SK-N-SH treated with all-trans-retinoic acid at 6 μM for 48 hours (cell line): ENCODE results near the gene SYPL1.
A peak's percentile ranks its signal among the peaks of the same experiment; 100 is the strongest.

Source experiments
- ATAC-seq: fragments of 200-7000 bp; cut with Tn5 transposase; 3 replicates; pipeline ENCODE4 v1.9.1; 2020; ENCODE audit warnings: mild to moderate bottlenecking, moderate library complexity
- ARNTL ChIP-seq: fragments of 450-650 bp; formaldehyde crosslinking; IDR thresholded peaks from 2 replicates; pipeline ENCODE4 v1.5.0; 2020; ENCODE audit warnings: low read depth, mild to moderate bottlenecking, moderate library complexity, borderline replicate concordance
- CREB5 ChIP-seq: fragments of 250-450 bp; sonication (Bioruptor Pico); IDR thresholded peaks from 2 replicates; pipeline ENCODE4 v1.5.1; 2020; ENCODE audit warnings: low read depth, mild to moderate bottlenecking, moderate library complexity
- GLIS3 ChIP-seq: fragments of 250-450 bp; sonication (Bioruptor Pico); IDR thresholded peaks from 2 replicates; pipeline ENCODE4 v1.5.0; 2020; ENCODE audit warnings: mild to moderate bottlenecking, moderate library complexity
- OSR1 ChIP-seq: fragments of 250-450 bp; sonication (Bioruptor Pico); IDR thresholded peaks from 2 replicates; pipeline ENCODE4 v1.8.0; 2022; ENCODE audit warnings: moderate library complexity, mild to moderate bottlenecking, inconsistent platforms
- POU6F1 ChIP-seq: fragments of 250-450 bp; sonication (Bioruptor Pico); IDR thresholded peaks from 2 replicates; pipeline ENCODE4 v1.8.0; 2021; ENCODE audit warnings: low read depth, mild to moderate bottlenecking, moderate library complexity, borderline replicate concordance
- RARB ChIP-seq: fragments of 250-450 bp; sonication (Bioruptor Pico); IDR thresholded peaks from 2 replicates; pipeline ENCODE4 v1.8.0; 2021; ENCODE audit warnings: mild to moderate bottlenecking, moderate library complexity
- SNAI2 ChIP-seq: fragments of 250-450 bp; sonication (Bioruptor Pico); IDR thresholded peaks from 2 replicates; pipeline ENCODE4 v1.5.0; 2020; ENCODE audit warnings: mild to moderate bottlenecking, moderate library complexity
- TCF4 ChIP-seq: fragments of 250-450 bp; sonication (Bioruptor Pico); IDR thresholded peaks from 2 replicates; pipeline ENCODE4 v1.8.0; 2021; ENCODE audit warnings: mild to moderate bottlenecking, moderate library complexity, borderline replicate concordance
- TOX ChIP-seq: fragments of 250-450 bp; sonication (Bioruptor Pico); IDR thresholded peaks from 2 replicates; pipeline ENCODE4 v1.8.0; 2021; ENCODE audit warnings: mild to moderate bottlenecking, moderate library complexity, borderline replicate concordance
- TSHZ2 ChIP-seq: fragments of 250-450 bp; sonication (Bioruptor Pico); IDR thresholded peaks from 2 replicates; pipeline ENCODE4 v1.5.0; 2020; ENCODE audit warnings: mild to moderate bottlenecking, moderate library complexity
- ZC3H10 ChIP-seq: fragments of 250-450 bp; sonication (Bioruptor Pico); IDR thresholded peaks from 2 replicates; pipeline ENCODE4 v1.5.1; 2021; ENCODE audit warnings: mild to moderate bottlenecking, moderate library complexity
- ZFP3 ChIP-seq: fragments of 250-450 bp; sonication (Bioruptor Pico); IDR thresholded peaks from 2 replicates; pipeline ENCODE4 v1.5.0; 2020; ENCODE audit warnings: mild to moderate bottlenecking, moderate library complexity
- ZFP30 ChIP-seq: fragments of 450-650 bp; formaldehyde crosslinking; IDR thresholded peaks from 2 replicates; pipeline ENCODE4 v1.5.0; 2022; ENCODE audit warnings: mild to moderate bottlenecking, moderate library complexity
- ZNF565 ChIP-seq: fragments of 450-650 bp; formaldehyde crosslinking; conservative IDR thresholded peaks from 2 replicates; pipeline ENCODE4 v1.5.0; 2020; ENCODE audit warnings: low read depth, mild to moderate bottlenecking, moderate library complexity
- ZNF70 ChIP-seq: fragments of 450-650 bp; formaldehyde crosslinking; IDR thresholded peaks from 2 replicates; pipeline ENCODE4 v1.5.0; 2020; ENCODE audit warnings: mild to moderate bottlenecking, moderate library complexity

Gene SYPL1

GRCh38 chr7:106111655-106112117, 426 bp downstream of the SYPL1 start:
- TF ChIP-seq OSR1 = no peak
- TF ChIP-seq TSHZ2 = 0 out of 2 replicates have a peak, but pooled peaks have one; percentile 76
- TF ChIP-seq GLIS3 (CRISPR knock-in tag) = no peak
- no peak for TF ChIP-seq POU6F1
- peak; percentile 18; the same call in 1 of the 2 replicates for TF ChIP-seq ZFP3 (CRISPR knock-in tag)
- peak; percentile 66; the same call in 1 of the 2 replicates for TF ChIP-seq SNAI2 (CRISPR knock-in tag)
- TF ChIP-seq, all 23 proteins: peak for 3
- peak; percentile 82 for ATAC-seq

- no peak for TF ChIP-seq TCF4 (CRISPR knock-in tag)
- TF ChIP-seq SNAI2 (CRISPR knock-in tag) = no peak
- no peak for TF ChIP-seq GLIS3 (CRISPR knock-in tag)
- no peak for TF ChIP-seq OSR1
- peak; percentile 14 for ATAC-seq
Measured at GRCh38 chr7:106110885-106111654, 1.0 kb downstream of the SYPL1 start.

GRCh38 chr7:106110238-106110560, 1.9 kb downstream of the SYPL1 start:
- TF ChIP-seq ZC3H10 (no peak), TSHZ2 (no peak), ZNF565 (CRISPR knock-in tag) (no peak)
- ATAC-seq = no peak

- TF ChIP-seq TOX (CRISPR knock-in tag) (no peak), ZNF70 (CRISPR knock-in tag) (no peak), ZFP30 (CRISPR knock-in tag) (no peak), ARNTL (CRISPR knock-in tag) (no peak), ZFP3 (CRISPR knock-in tag) (no peak), SNAI2 (CRISPR knock-in tag) (no peak), CREB5 (no peak), RARB (CRISPR knock-in tag) (no peak), OSR1 (no peak), TCF4 (CRISPR knock-in tag) (no peak), TSHZ2 (no peak)
- TF ChIP-seq, all 23 proteins: peak for 0
- no peak for ATAC-seq
Measured at GRCh38 chr7:106109521-106110237, 2.4 kb downstream of the SYPL1 start.
